ENCODE results near the gene ZNF430.

Gene ZNF430

GRCh38 chr19:21028969-21029268 is 8.5 kb downstream of the ZNF430 start:
- TF ChIP-seq RAD21 (IDR thresholded peaks at IDR 0.05; ENCODE audit: low read depth) (no peak), EP300 (IDR thresholded peaks at IDR 0.05; ENCODE audit: borderline replicate concordance) (no peak), NFIC (IDR thresholded peaks at IDR 0.05) (no peak), TAF1 (IDR thresholded peaks at IDR 0.05; ENCODE audit: low read depth) (no peak), ZBTB7A (IDR thresholded peaks at IDR 0.05; ENCODE audit: low read depth) (no peak)

GRCh38 chr19:21045028-21045427 is 24.6 kb downstream of the ZNF430 start:
- TF ChIP-seq TAF1 (IDR thresholded peaks at IDR 0.05; ENCODE audit: low read depth), result no peak
- TF ChIP-seq TEAD4 (IDR thresholded peaks at IDR 0.05), result no peak
- no peak for TF ChIP-seq YY1 (IDR thresholded peaks at IDR 0.05; ENCODE audit: low read depth)
- TF ChIP-seq USF1 (IDR thresholded peaks at IDR 0.05), result no peak
- TF ChIP-seq MAX (IDR thresholded peaks at IDR 0.05), result no peak
- TF ChIP-seq EGR1 (IDR thresholded peaks at IDR 0.05), result no peak
- no peak for TF ChIP-seq CREB1 (IDR thresholded peaks at IDR 0.05; ENCODE audit: low read depth)
- TF ChIP-seq RAD21 (IDR thresholded peaks at IDR 0.05; ENCODE audit: low read depth), result no peak
- no peak for TF ChIP-seq TCF12 (IDR thresholded peaks at IDR 0.05; ENCODE audit: low read depth)
- TF ChIP-seq NFIC (IDR thresholded peaks at IDR 0.05), result no peak
- no peak for TF ChIP-seq FOXM1 (IDR thresholded peaks at IDR 0.05; ENCODE audit: borderline replicate concordance, low read depth)
- TF ChIP-seq REST (IDR thresholded peaks at IDR 0.05; ENCODE audit: low read depth), result no peak
- TF ChIP-seq ZBTB7A (IDR thresholded peaks at IDR 0.05; ENCODE audit: low read depth), result no peak
- TF ChIP-seq CEBPB (IDR thresholded peaks at IDR 0.05), result no peak
- no peak for TF ChIP-seq EP300 (IDR thresholded peaks at IDR 0.05; ENCODE audit: borderline replicate concordance)

DNA sequence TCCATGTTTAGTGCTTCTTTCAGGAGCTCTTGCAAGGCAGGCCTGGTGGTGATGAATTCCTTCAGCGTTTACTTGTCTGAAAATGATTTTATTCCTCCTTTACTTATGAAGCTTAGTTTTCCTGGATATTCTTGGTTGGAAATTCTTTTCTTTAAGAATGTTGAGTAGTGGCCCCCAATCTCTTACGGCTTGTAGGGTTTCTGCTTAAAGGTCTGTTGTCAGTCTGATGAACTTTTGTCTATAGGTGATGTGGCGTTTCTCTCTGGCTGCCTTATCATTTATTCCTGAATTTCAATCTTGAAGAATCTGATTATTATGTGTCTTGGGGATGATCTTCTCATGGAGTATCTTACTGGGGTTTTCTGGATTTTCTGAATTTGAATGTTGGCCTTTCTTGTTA is 26.0 kb downstream of the ZNF430 start:
- no peak for TF ChIP-seq TCF12 (IDR thresholded peaks at IDR 0.05; ENCODE audit: low read depth)
- TF ChIP-seq REST (IDR thresholded peaks at IDR 0.05; ENCODE audit: low read depth), result no peak
- no peak for TF ChIP-seq NFIC (IDR thresholded peaks at IDR 0.05)
- no peak for TF ChIP-seq EGR1 (IDR thresholded peaks at IDR 0.05)
- no peak for TF ChIP-seq TEAD4 (IDR thresholded peaks at IDR 0.05)
- no peak for TF ChIP-seq FOXM1 (IDR thresholded peaks at IDR 0.05; ENCODE audit: borderline replicate concordance, low read depth)
- no peak for TF ChIP-seq CREB1 (IDR thresholded peaks at IDR 0.05; ENCODE audit: low read depth)
- no peak for TF ChIP-seq YY1 (IDR thresholded peaks at IDR 0.05; ENCODE audit: low read depth)
- no peak for TF ChIP-seq TAF1 (IDR thresholded peaks at IDR 0.05; ENCODE audit: low read depth)
- no peak for TF ChIP-seq CEBPB (IDR thresholded peaks at IDR 0.05)

- no peak for TF ChIP-seq EGR1 (IDR thresholded peaks at IDR 0.05)
- no peak for TF ChIP-seq FOXM1 (IDR thresholded peaks at IDR 0.05; ENCODE audit: borderline replicate concordance, low read depth)
- TF ChIP-seq EP300 (IDR thresholded peaks at IDR 0.05; ENCODE audit: borderline replicate concordance), result no peak
- no peak for TF ChIP-seq CREB1 (IDR thresholded peaks at IDR 0.05; ENCODE audit: low read depth)
- no peak for TF ChIP-seq YY1 (IDR thresholded peaks at IDR 0.05; ENCODE audit: low read depth)
- no peak for TF ChIP-seq TAF1 (IDR thresholded peaks at IDR 0.05; ENCODE audit: low read depth)
- no peak for TF ChIP-seq USF1 (IDR thresholded peaks at IDR 0.05)
- TF ChIP-seq MAX (IDR thresholded peaks at IDR 0.05), result no peak
- no peak for TF ChIP-seq ZBTB7A (IDR thresholded peaks at IDR 0.05; ENCODE audit: low read depth)
- no peak for TF ChIP-seq REST (IDR thresholded peaks at IDR 0.05; ENCODE audit: low read depth)
Measured at GRCh38 chr19:21047716-21048115, 27.3 kb downstream of the ZNF430 start.

DNA sequence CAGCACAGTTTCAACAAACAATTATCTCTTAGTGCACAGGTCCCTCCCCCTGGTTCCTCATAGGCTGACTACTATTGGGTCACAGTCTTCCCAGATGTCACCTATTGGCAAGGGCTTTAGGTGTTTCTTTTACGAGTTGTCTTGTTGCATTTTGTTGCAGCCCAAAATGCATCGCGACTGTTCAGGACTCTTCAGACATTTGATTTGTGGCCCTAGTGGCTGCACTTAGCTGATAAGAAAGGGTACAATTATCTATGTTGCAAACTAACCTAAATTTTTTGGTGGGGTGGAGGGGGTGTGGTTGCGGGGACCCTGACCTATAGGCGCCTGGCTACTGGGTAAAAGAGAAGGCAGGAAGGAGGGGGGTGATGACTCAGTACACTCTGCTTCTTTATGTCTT is 32.4 kb downstream of the ZNF430 start:
- no peak for TF ChIP-seq YY1 (IDR thresholded peaks at IDR 0.05; ENCODE audit: low read depth)
- no peak for TF ChIP-seq FOXM1 (IDR thresholded peaks at IDR 0.05; ENCODE audit: borderline replicate concordance, low read depth)
- no peak for TF ChIP-seq TCF12 (IDR thresholded peaks at IDR 0.05; ENCODE audit: low read depth)
- TF ChIP-seq MAX (IDR thresholded peaks at IDR 0.05), result no peak
- no peak for TF ChIP-seq TEAD4 (IDR thresholded peaks at IDR 0.05)
- no peak for TF ChIP-seq CREB1 (IDR thresholded peaks at IDR 0.05; ENCODE audit: low read depth)
- TF ChIP-seq NFIC (IDR thresholded peaks at IDR 0.05), result no peak
- no peak for TF ChIP-seq RAD21 (IDR thresholded peaks at IDR 0.05; ENCODE audit: low read depth)
- TF ChIP-seq CEBPB (IDR thresholded peaks at IDR 0.05), result no peak
- TF ChIP-seq ZBTB7A (IDR thresholded peaks at IDR 0.05; ENCODE audit: low read depth), result no peak
- no peak for TF ChIP-seq TAF1 (IDR thresholded peaks at IDR 0.05; ENCODE audit: low read depth)
